A549 (cell line): ENCODE data around the gene PRKN.

Source experiments
- JUN ChIP-seq, 2 experiments: fragments of >200 bp; sonication (Bioruptor Twin); formaldehyde crosslinking; IDR thresholded peaks; 2 replicates in 1 of 2; 3 replicates in 1 of 2; pipeline ENCODE4 v1.6.1; 2016 to 2017
- RAD21 ChIP-seq, 2 experiments: fragments of >200 bp in 1 of 2; sonication (Bioruptor Twin) in 1 of 2; formaldehyde crosslinking in 1 of 2; IDR thresholded peaks in 1 of 2; conservative IDR thresholded peaks in 1 of 2; 2 replicates in 1 of 2; 3 replicates in 1 of 2; pipeline ENCODE4 v1.6.1; 2012 to 2018; ENCODE audit warnings: inconsistent platforms in 1 of 2

GRCh38 chr6:162538643-162539064, 188.9 kb downstream of the PRKN start:
- no peak for TF ChIP-seq RAD21 (conservative IDR thresholded peaks at IDR 0.05 in 1 of 2, IDR thresholded peaks at IDR 0.05 in 1 of 2)
- no peak for TF ChIP-seq JUN (IDR thresholded peaks at IDR 0.05)
